ENCODE measurements around the gene ANKRD16. TPM values are rescaled to one million over a fixed set of nuclear protein-coding genes. Genes with fewer than 3 reads are reported as not detected.
"Not testable (repeated sequence)": the region's sequence is repeated elsewhere in the genome, so short reads cannot be mapped to it uniquely, and the experiment has no call there.

ANKRD16 gene
- total RNA-seq, 1 donor from 2014 or later: 4.6 TPM

DNA sequence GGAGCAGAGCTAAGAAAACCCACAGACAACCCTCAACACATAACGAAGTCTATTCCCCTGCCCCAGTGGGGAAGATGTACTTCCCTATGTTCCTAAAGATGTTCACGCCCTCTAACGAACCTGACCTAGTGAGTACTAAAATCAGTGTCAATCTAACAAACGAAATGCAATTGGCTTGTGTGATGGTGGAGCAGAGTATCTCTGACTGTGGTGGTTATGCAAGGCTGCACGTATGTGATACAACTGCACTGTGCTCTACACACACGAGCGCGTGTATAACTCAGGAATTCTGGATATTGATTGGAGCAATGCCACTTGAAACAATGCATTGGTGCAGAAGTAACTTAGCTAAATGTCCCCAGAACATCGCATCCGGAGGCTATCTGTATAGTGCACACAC is 1.3 kb downstream of the ANKRD16 start:
- no peaks in the 10 kb centered on the region for H3K9me3 ChIP-seq
- H3K36me3 ChIP-seq: peaks cover 30% of the 10 kb centered on the region
- H3K27me3 ChIP-seq: no peaks in the 10 kb centered on the region
- no peak for ATAC-seq
- no peak for DNase-seq
- peaks cover 28% of the 10 kb centered on the region for H3K4me1 ChIP-seq
- H3K4me3 ChIP-seq: peak overlapping the region; percentile 97
- no peak overlapping the region for H3K27ac ChIP-seq
- intact Hi-C loops (cut with DNase I): no loop called here
- TF ChIP-seq, protein P1, sequence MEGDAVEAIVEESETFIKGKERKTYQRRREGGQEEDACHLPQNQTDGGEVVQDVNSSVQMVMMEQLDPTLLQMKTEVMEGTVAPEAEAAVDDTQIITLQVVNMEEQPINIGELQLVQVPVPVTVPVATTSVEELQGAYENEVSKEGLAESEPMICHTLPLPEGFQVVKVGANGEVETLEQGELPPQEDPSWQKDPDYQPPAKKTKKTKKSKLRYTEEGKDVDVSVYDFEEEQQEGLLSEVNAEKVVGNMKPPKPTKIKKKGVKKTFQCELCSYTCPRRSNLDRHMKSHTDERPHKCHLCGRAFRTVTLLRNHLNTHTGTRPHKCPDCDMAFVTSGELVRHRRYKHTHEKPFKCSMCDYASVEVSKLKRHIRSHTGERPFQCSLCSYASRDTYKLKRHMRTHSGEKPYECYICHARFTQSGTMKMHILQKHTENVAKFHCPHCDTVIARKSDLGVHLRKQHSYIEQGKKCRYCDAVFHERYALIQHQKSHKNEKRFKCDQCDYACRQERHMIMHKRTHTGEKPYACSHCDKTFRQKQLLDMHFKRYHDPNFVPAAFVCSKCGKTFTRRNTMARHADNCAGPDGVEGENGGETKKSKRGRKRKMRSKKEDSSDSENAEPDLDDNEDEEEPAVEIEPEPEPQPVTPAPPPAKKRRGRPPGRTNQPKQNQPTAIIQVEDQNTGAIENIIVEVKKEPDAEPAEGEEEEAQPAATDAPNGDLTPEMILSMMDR (IDR thresholded peaks at IDR 0.05): no peak

- no peak overlapping the region for H3K27ac ChIP-seq
Measured at GRCh38 chr10:5887641-5888040, 2.1 kb downstream of the ANKRD16 start.

GRCh38 chr10:5887029-5887428 is 2.7 kb downstream of the ANKRD16 start:
- Histone ChIP-seq H3K27ac (no peak overlapping the region), H3K4me1 (peaks cover 25% of the 10 kb centered on the region), H3K36me3 (peaks cover 44% of the 10 kb centered on the region), H3K27me3 (no peaks in the 10 kb centered on the region), H3K9me3 (no peaks in the 10 kb centered on the region), H3K4me3 (no peak overlapping the region)
- intact Hi-C loops (cut with DNase I): no loop called here
- ATAC-seq (no peak), DNase-seq (no peak)
- TF ChIP-seq, protein P1 (IDR thresholded peaks at IDR 0.05): no peak

More at GRCh38 chr10:5887641-5888040, 2.1 kb downstream of the ANKRD16 start:
- peaks cover 26% of the 10 kb centered on the region for H3K4me1 ChIP-seq
- TF ChIP-seq, protein P1 (IDR thresholded peaks at IDR 0.05): no peak
- H3K4me3 ChIP-seq: no peak overlapping the region
- DNase-seq (no peak), ATAC-seq (no peak)
- H3K9me3 ChIP-seq: no peaks in the 10 kb centered on the region
- H3K27me3 ChIP-seq: no peaks in the 10 kb centered on the region
- peaks cover 37% of the 10 kb centered on the region for H3K36me3 ChIP-seq
- intact Hi-C loops (cut with DNase I): no loop called here

DNA sequence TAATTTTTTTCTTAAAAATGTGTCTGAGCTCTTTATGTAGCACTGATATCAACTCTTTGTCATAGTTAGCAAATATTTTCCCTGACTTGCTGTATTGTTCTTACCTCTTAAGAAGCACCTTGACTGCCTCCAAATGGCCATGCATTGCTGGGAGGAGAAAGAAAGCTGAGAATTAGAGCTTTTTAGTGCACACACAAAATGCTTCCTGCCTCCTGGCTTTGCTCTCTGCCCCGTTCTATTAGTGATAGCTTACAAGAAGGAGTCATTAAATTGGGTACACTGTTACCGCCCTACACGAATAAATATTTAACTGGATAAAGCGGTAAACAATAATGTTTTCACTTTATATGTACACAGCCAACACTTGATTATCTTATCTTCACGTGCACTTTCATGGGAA is 4.1 kb downstream of the ANKRD16 start:
- H3K9me3 ChIP-seq: no peaks in the 10 kb centered on the region
- peaks cover 12% of the 10 kb centered on the region for H3K4me1 ChIP-seq
- H3K36me3 ChIP-seq: peaks cover 58% of the 10 kb centered on the region
- no peak for DNase-seq
- no peak overlapping the region for H3K4me3 ChIP-seq
- intact Hi-C loops (cut with DNase I): no loop called here
- no peak overlapping the region for H3K27ac ChIP-seq
- ATAC-seq: no peak
- H3K27me3 ChIP-seq: no peaks in the 10 kb centered on the region
- TF ChIP-seq, protein P1 (IDR thresholded peaks at IDR 0.05): no peak

DNA sequence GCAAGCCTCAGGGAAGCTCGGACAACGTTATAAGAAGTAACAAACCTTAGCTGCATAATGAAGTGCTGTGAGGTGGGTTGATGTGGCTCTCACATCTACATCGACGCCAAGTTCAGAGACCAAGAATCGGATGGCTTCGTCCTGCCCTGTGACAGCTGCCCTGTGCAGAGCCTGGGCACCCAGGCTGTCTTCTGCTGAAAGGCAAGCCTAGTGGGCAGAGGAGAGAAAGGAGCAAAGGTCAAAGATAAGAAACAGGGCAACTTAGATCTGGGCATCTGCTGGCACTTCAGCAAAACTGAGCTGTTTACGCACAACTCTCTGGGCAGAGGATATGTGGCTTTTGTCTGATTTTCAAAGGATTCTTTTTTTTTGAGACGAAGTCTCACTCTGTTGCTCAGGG is 6.7 kb downstream of the ANKRD16 start:
- Histone ChIP-seq H3K4me3 (no peak overlapping the region), H3K9me3 (no peaks in the 10 kb centered on the region), H3K27ac (no peak overlapping the region), H3K36me3 (peaks cover 73% of the 10 kb centered on the region), H3K27me3 (no peaks in the 10 kb centered on the region), H3K4me1 (peaks cover 2% of the 10 kb centered on the region)
- TF ChIP-seq, protein P1 (IDR thresholded peaks at IDR 0.05): no peak
- no peak for DNase-seq
- intact Hi-C loops (cut with DNase I): no loop called here
- ATAC-seq: no peak

DNA sequence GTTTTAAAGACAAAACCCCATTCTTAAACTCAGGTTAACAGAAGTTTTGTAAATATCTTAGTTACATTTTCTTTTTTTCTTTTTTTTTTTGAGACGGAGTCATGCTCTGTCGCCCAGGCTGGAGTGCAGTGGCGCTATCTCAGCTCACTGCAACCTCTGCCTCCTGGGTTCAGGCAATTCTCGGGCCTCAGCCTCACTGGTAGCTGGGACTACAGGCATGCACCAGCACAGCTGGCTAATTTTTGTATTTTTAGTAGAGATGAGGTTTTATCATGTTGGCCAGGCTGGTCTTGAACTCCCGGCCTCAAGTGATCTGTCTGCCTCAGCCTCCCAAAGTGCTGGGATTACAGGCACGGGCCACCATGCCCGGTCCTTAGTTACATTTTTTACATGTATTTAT is 12.7 kb downstream of the ANKRD16 start:
- H3K27ac ChIP-seq; DNase-seq; H3K27me3 ChIP-seq; H3K4me3 ChIP-seq; H3K4me1 ChIP-seq; intact Hi-C loops (cut with DNase I); H3K9me3 ChIP-seq; ATAC-seq: not testable (repeated sequence)
- H3K36me3 ChIP-seq: peaks cover 50% of the 10 kb centered on the region

Data from upper lobe of right lung (tissue), 1 donor.